IPS-20b (cell line): Measurements from ENCODE around the gene SUGCT.
"Not testable (repeated sequence)": the region's sequence is repeated elsewhere in the genome, so short reads cannot be mapped to it uniquely, and the experiment has no call there.

ENCODE experiments used
- H3K27ac ChIP-seq: one replicate; pipeline ENCODE4 v1.5.1; 2013; ENCODE audit warnings: low read length
- H3K27me3 ChIP-seq: 2 replicates; pipeline ENCODE4 v1.6.1; 2013; ENCODE audit warnings: mild to moderate bottlenecking, low read length, inconsistent platforms; ENCODE audit not compliant: insufficient read depth
- H3K36me3 ChIP-seq: 2 replicates; pipeline ENCODE4 v1.6.1; 2013; ENCODE audit warnings: low read depth, mild to moderate bottlenecking, inconsistent platforms, low read length, moderate library complexity; ENCODE audit not compliant: insufficient read depth
- H3K4me1 ChIP-seq: 2 replicates; pipeline ENCODE4 v1.6.1; 2013; ENCODE audit warnings: mild to moderate bottlenecking, control low read depth, inconsistent platforms, low read length, moderate library complexity; ENCODE audit not compliant: insufficient read depth
- H3K4me3 ChIP-seq: 2 replicates; pipeline ENCODE4 v1.5.1; 2013; ENCODE audit warnings: mild to moderate bottlenecking, low read length, inconsistent platforms
- H3K9ac ChIP-seq: 2 replicates; pipeline ENCODE4 v1.6.1; 2013; ENCODE audit warnings: low read depth, mild to moderate bottlenecking, inconsistent platforms, low read length, moderate library complexity
- H3K9me3 ChIP-seq: 2 replicates; pipeline ENCODE4 v1.6.1; 2013; ENCODE audit warnings: mild to moderate bottlenecking, low read depth, low read length, inconsistent platforms; ENCODE audit not compliant: insufficient read depth

Gene SUGCT

DNA sequence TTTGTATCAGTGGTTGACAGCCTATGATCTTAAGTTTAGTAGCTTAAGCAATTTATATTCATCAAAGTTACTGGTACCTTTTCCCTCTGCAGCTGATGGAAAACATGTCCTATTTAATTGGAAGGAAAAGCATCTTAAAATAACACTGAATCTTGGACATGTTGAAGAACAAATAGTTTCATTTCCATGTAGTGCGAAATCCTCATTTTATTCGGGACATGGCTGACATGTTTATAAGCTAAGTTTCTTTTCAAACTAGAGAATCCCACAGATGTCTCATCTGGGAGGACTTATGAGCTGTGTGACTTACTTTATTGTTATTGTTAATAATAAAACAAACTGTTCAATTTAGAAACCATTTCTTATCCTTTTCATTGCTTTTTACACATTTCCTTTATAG, 461.0 kb downstream of the SUGCT start:
- Histone ChIP-seq H3K9me3 (no peaks in the 10 kb centered on the region), H3K4me1 (no peaks in the 10 kb centered on the region), H3K9ac (no peak overlapping the region), H3K27ac (no peak overlapping the region), H3K4me3 (no peak overlapping the region), H3K27me3 (no peaks in the 10 kb centered on the region), H3K36me3 (no peaks in the 10 kb centered on the region)

DNA sequence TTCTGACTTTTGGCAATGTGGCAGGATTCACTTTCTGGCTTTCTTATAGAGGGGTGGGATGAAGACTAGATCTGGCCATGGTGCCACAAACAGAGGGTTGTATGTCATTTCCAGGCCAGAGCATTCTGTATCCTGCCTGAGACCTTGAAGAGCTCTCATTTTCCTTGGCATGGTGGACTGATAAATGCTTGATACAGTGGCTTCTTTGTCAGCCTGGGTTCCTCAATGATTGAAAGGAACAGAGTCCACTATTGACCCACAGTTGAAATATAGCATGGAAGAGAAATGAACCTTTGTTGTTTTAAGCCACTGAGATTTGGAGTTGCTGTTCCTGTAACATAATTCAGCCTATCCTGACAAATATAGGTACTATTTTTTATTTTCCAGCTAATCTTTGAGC, 462.7 kb downstream of the SUGCT start:
- H3K4me3 ChIP-seq, result no peak overlapping the region
- H3K27ac ChIP-seq, result no peak overlapping the region
- H3K36me3 ChIP-seq, result no peaks in the 10 kb centered on the region
- no peaks in the 10 kb centered on the region for H3K27me3 ChIP-seq
- no peaks in the 10 kb centered on the region for H3K4me1 ChIP-seq
- H3K9ac ChIP-seq, result no peak overlapping the region
- H3K9me3 ChIP-seq, result no peaks in the 10 kb centered on the region

DNA sequence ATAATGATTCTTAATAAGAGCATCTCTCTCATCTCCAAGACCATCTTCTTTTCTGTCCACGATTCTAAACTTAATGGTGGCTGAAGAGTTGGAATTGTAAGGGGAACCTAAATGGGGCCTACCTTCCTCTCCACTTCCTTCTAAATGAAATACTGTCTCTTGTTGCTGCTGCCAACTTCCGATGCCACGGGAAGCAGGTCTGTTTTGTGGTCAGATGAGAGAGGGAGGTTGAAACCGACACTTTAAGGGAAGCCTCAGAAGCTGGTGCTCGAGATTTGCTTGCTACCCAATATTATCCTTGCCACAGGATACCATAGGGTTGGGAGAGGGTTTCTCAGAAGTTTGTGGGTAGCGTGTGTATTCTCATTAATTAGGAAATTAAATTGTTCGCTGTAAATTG, 464.1 kb downstream of the SUGCT start:
- H3K4me3 ChIP-seq, result no peak overlapping the region
- no peaks in the 10 kb centered on the region for H3K9me3 ChIP-seq
- H3K9ac ChIP-seq, result no peak overlapping the region
- no peaks in the 10 kb centered on the region for H3K27me3 ChIP-seq
- no peaks in the 10 kb centered on the region for H3K36me3 ChIP-seq
- H3K4me1 ChIP-seq, result no peaks in the 10 kb centered on the region
- H3K27ac ChIP-seq, result no peak overlapping the region

DNA sequence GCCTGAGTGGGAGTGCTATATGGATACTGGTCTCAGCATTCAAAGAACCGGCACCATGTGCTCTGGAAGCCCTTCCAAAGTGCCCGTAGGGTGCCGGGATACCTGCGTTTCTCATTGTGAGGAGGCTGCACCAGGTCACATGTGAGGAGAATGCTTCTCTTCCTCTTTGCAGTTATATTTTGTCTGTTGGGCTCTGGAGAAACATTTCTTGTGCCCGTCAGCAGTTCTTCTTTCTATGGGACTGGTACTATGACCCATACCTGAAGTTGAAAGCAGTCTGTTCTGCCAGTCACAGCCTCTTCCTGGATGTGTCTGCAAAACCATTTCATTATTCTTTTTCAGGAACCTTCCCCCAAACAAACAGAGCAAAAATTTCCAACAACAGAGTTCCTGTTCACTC, 465.0 kb downstream of the SUGCT start:
- Histone ChIP-seq H3K4me3 (no peak overlapping the region), H3K27me3 (no peaks in the 10 kb centered on the region), H3K9ac (no peak overlapping the region), H3K36me3 (no peaks in the 10 kb centered on the region), H3K27ac (no peak overlapping the region), H3K4me1 (no peaks in the 10 kb centered on the region), H3K9me3 (no peaks in the 10 kb centered on the region)

- not testable (repeated sequence) for H3K4me3 ChIP-seq, H3K36me3 ChIP-seq, H3K4me1 ChIP-seq, H3K27me3 ChIP-seq, H3K9ac ChIP-seq, H3K27ac ChIP-seq, H3K9me3 ChIP-seq
Measured at GRCh38 chr7:40602351-40602750, 467.5 kb downstream of the SUGCT start.

DNA sequence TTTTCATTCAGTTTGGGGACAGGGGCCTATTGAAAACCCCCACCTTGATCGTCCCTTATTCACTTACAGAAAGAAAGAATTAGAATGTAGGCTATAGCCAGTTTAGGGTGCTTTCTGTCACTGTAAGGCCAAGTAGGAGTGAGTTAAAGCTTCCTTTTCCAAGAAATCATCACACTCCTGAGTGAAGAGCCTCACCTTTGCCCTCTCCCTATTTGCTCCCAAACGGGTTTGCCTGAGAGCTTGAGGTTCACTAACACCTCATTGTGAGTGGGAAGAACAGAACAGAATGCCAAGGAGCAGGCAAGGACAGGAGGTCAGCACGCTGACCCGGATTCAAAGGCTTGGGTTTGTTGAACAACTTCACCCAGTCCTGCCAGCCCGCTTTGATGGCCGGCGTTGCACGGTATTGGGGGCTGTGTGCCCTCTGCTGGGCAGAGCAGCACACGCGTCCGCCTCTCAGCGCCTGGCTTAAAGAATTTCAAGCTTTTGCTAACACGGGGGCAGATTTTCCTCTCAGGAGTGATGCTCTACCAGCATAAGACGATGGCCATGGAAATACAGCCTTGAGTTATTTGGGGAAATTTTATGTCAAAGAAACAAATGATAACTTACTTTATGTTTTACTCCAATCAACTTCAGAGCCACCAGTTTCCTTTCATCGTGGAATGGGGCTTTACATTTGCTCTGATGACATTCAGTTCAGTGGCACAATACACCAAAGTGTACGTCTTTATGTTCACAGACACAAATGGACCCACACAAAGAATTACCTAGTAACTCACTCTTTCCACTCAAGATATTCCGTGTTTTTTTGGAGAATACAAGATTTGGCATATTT, 470.0 kb downstream of the SUGCT start:
- Histone ChIP-seq H3K4me1 (no peaks in the 10 kb centered on the region), H3K36me3 (no peaks in the 10 kb centered on the region), H3K27ac (no peak overlapping the region), H3K9ac (no peak overlapping the region), H3K4me3 (no peak overlapping the region), H3K9me3 (no peaks in the 10 kb centered on the region), H3K27me3 (no peaks in the 10 kb centered on the region)

DNA sequence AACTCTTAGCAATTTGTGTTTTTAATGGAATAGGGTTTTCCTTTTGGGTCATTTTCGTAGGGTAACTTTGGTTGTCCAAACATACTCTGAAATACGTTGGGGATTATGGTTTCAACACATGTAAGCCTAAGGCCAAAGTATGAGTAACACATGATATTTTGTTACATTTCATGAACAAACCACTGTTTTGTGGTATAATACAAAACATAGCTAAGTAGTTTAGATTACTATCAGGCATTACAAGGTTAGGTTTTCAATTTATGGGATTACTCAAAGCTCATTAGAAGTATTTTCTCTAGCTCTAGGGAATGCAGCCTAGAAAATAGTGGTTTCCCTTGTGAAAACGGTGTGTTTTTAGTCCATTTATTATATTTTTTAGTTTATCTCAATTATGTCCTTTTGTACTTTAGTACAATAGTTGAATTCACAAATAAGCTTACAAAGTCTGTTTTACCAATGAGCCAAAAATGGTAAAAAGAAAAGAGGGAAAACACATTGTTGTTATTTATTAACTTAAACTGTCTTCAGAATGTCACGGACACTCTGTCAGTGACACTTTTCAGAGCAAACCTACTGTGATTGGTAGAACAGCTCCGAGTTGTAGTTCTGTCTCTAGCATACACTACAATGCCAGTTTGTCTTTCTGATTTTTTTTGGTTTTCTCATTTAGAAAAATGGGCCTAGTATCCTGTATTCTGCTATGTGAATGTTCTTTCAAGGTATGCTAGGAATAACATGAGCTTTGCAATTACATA, 473.7 kb downstream of the SUGCT start:
- H3K9ac ChIP-seq, result no peak overlapping the region
- no peak overlapping the region for H3K27ac ChIP-seq
- H3K27me3 ChIP-seq, result no peaks in the 10 kb centered on the region
- no peaks in the 10 kb centered on the region for H3K9me3 ChIP-seq
- no peaks in the 10 kb centered on the region for H3K4me1 ChIP-seq
- no peaks in the 10 kb centered on the region for H3K36me3 ChIP-seq
- H3K4me3 ChIP-seq, result no peak overlapping the region

DNA sequence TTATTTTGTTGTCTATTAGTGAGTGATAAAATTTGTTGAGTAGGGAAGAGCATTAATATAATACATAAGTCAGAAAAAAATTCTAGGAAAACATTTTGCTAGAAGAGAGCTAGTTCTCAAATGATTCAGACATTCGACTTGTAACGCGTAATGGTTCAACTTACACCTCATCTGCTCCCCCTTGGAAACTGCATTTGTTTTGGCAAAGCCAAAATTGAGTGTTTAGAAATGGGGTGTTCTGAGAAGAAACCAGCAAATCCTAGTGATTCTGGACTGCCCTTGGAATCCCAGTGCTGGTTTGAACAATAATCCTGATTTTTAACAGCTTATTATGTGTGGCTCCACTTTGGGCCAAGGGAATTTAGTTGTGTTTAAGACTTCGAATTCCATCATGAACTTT, 475.7 kb downstream of the SUGCT start:
- Histone ChIP-seq H3K9ac (no peak overlapping the region), H3K36me3 (no peaks in the 10 kb centered on the region), H3K4me3 (no peak overlapping the region), H3K27me3 (no peaks in the 10 kb centered on the region), H3K9me3 (no peaks in the 10 kb centered on the region), H3K27ac (no peak overlapping the region), H3K4me1 (no peaks in the 10 kb centered on the region)

DNA sequence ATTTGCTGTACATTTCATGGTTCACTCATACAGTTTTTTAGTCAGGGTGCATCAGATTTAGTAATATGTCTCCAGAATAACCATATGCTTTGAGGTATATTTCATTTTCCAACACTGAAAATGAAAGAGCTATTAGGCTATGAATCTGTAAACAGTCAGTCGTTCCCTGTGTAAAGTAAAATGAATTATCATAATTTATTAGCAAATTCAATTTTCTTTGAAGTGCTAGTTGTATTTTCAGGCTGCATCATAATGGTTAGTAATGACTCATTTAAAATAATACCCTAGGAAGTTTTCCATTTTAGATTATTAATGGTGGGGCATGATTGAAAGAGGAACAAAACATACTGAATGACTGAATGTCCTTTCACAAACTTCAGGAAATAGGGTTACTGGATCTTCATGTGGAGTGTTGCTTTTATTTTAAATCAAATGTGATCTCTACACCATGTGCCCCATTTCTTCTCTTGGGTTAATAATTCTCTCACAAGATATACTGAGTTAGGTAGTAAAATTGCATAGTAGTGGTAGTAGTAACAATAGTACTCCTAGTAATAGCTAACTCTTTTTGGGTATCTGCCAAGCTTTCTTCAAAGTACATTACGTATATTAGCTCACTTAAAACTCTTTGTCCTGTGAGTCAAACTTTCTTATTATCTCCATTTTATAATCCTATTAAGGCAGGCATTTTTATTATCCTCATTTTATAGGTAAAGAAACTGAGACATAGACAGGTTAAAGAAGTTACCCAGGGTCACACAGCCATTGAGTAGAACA, 476.5 kb downstream of the SUGCT start:
- no peaks in the 10 kb centered on the region for H3K36me3 ChIP-seq
- H3K9ac ChIP-seq, result no peak overlapping the region
- no peak overlapping the region for H3K27ac ChIP-seq
- no peaks in the 10 kb centered on the region for H3K27me3 ChIP-seq
- no peaks in the 10 kb centered on the region for H3K4me1 ChIP-seq
- no peaks in the 10 kb centered on the region for H3K9me3 ChIP-seq
- no peak overlapping the region for H3K4me3 ChIP-seq

GRCh38 chr7:40612298-40612697, 477.5 kb downstream of the SUGCT start:
- Histone ChIP-seq H3K27ac (no peak overlapping the region), H3K4me1 (no peaks in the 10 kb centered on the region), H3K36me3 (no peaks in the 10 kb centered on the region), H3K4me3 (no peak overlapping the region), H3K9me3 (no peaks in the 10 kb centered on the region), H3K9ac (no peak overlapping the region), H3K27me3 (no peaks in the 10 kb centered on the region)

DNA sequence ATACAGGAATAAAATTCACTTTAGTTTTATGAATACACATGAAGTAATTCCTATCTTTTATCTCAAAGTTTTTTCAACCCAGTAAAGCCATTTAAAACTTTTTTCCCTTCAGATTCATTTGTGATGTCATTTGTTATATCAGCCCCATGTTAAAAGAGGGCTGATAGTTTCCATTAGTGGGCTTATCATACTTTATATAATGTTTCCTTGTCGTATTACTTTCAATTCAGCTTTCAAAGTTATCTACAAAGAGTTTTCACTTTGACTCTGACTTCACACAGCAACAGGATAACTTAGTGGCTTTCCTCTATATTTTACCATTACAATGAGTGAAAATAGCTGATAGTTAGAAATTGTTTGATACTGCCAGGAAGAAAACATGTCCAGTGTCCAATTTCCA, 484.8 kb downstream of the SUGCT start:
- Histone ChIP-seq H3K9ac (no peak overlapping the region), H3K27me3 (no peaks in the 10 kb centered on the region), H3K4me1 (no peaks in the 10 kb centered on the region), H3K27ac (no peak overlapping the region), H3K36me3 (no peaks in the 10 kb centered on the region), H3K4me3 (no peak overlapping the region), H3K9me3 (no peaks in the 10 kb centered on the region)
